GM21423 (cell line): ENCODE measurements around the gene TBCC.

ENCODE experiments used
- ATAC-seq: cut with Tn5 transposase; IDR thresholded peaks from one replicate; pipeline ENCODE4 v1.9.1; 2021; ENCODE audit warnings: mild to moderate bottlenecking, moderate library complexity; ENCODE audit not compliant: unreplicated experiment

Gene TBCC

DNA sequence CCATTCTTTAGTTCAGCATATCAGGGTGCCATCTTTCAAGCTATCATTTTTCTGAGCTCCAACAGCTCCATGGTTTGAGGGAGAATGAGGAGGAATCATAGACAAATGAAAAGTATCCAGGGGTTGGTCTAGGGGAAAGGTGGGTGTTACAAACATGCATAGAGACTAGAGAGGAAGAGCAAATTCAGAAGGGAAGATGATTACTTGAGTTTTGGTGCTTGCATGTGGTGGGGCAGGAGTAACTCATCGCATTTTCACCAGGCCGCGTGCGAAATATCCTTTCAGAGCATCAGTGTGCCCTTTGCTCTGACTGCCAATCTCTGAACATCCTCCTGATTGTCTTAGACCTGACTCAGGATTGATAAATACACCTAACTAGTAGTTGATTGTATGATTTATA lies 28.3 kb upstream of the TBCC start:
- no peak for ATAC-seq

DNA sequence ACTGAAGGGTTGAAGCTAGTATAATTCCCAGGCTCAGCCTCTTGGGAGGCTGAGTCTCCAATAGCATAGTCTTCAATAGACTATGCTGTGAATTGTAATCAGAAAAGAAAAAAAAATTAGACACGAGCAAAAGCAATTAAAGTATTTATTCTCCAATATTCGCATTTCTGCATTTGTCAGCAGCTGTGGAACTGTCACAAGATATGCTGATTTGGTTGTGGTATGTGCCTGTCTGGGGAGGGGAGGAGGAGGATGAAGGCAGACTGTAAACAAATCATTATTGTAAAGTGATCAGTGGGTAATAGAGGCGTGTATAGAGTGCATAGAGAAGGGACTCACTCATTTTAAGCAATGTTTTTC lies 25.8 kb upstream of the TBCC start:
- peak; percentile 22 for ATAC-seq

DNA sequence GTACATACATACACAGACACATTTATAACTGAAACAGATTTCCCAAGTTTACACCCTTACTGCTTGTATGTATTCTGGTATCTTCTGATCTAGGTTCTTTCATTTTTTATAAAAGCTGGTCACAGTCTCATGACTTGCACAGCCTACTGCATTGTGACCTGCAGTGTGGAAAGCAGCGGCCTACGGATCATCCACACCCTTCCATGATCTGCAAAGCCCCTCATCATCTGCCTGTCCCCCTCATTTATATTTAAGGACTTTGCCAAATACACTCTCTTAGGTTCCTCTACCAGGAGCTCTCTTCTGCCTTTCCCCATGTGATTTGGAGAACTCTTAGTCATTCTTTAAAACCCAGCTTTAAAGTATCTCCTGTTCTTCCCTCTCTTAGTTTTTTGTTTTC lies 23.9 kb upstream of the TBCC start:
- ATAC-seq, result no peak

DNA sequence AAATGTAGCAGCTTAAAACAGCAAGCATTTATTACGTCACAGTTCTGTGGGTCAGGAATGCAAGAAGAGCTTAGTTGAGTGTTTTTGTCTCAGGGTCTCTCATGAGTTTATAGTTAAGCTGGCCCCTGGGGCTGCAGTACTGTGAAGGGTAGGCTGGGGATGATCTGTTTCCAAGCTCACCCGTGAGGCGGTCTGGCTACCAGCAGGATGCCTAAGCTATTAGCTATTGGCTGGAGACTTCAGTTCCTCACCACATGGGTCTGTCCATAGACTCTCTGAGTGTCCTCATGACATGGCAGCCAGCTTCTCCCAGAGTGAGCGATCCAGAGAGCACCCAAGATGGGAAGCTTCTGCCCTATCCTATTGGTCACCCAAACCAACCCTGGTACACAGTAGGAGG lies 23.1 kb upstream of the TBCC start:
- no peak for ATAC-seq

DNA sequence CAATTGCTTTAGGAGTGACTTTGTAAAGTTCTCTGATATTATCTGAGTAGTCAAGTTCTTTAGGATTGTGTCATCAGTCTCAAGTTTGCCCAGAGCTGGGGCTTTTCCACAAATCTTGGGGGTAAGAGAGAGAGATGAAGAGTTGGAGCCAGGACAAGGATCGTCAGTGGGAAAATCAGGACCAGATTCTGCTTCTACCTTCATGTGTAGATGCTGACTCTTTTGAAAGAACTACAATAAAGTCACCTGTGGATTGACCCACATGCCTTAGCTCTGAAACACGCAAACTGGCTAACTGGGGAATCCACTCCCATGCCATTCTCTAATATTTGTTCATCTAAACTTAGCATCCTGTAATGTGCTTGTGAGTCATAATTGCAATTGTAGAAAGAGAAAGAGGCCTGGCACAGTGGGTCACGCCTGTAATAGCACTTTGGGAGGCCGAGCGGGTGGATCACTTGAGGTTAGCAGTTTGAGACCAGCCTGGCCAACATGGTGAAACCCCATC lies 20.3 kb upstream of the TBCC start:
- no peak for ATAC-seq

DNA sequence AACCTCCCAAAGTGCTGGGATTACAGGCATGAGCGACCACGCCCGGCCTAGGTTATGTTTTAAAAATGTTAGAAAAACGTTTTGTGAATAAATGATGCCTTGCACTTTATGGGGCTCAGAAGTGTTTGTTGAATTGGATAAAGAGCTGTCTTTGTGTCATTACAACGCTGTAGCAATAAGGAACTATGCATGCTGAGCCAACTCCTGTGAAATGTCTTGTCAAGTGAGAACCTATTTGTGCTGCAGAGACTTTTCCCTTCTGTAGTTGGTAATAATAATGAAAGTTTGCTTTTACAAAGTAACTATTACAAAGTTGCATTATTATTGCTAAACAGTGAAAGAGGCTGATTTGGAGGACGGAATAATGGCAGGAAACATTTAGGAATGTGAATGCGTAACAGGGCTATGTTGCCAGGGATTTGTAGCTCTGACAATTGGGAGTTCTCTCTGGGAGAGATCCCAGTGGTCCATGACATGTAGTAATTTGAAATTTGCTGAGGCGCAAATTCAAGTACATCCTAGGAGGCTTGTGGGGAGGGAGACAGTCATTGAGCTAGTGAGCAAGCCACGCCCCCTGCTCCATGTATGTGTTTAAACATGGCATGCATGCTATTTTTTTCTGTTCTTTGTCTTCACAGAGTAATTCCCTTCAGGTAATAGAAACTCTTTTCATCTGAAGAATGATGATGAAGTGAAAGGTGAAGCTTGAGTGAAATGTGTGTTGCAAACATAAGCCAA lies 19.2 kb upstream of the TBCC start:
- ATAC-seq, result no peak

DNA sequence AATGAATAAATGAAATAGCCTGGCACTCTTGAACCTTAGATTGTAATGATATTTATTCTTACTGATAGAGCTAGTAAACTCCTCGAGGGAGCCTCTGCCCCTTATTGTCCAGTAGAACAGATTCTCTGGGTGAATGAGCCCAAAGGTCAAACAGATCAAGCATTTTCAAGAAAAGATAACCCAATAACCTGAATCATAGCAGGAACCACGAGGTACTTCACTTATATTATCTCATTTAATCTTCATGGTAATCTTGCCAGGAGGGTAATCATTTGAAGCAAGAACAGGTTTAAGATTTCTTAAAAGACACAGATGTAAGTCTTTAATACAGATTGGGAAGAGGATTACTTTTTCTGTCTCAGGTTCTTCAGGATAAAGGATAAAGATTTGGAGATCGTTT lies 17.0 kb upstream of the TBCC start:
- no peak for ATAC-seq

DNA sequence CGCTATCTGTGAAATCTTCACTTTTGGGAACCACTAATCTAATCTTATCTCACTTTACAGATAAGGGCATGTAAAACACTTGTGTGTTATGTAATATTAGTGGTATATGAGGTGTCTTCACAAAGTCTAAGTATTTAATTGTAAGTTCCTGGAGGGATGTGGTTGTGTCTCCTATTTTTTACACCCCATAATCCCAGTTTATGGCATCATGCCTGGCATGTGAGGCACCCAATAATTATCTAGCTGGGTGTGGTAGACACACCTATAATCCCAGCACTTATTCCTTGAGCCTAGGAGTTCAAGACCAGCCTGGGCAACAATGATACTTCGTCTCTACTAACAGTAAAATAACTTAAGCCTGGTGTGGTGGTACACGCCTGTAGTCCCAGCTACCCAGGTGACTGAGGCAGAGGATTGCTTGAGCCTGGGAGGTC lies 16.5 kb upstream of the TBCC start:
- ATAC-seq, result no peak

DNA sequence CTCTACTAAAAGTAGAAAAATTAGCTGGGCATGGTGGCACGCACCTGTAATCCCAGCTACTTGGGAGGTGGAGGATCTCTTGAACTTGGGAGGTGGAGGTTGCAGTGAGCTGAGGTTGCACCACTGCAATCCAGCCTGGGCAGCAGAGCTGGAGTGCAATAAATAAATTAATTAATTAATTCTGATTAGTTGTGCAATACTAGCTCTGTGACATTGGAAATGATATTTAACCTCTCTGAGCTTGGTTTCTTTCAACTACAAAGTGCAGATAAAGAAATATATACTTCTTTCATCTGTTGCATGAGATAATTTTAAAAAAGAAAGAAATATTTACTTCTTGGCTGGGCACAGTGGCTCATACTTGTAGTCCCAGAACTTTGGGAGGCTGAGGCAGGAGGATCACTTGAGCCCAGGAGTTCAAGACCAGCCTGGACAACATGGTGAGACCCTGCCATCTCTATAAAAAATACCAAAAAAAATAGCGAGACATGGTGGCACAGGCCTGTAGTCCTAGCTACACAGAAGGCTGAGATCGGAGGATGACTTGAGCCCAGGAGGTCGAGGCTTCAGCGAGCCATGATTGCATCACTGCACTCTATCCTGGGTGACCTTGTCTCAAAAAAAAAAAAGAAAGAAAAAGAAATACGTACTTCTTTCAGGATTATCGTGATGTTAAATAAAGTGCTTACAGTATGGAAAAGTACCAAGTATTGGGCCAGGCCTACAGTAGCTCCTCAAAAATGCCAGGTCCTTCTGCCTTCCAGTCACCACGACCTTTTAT lies 15.6 kb upstream of the TBCC start:
- ATAC-seq, result no peak

DNA sequence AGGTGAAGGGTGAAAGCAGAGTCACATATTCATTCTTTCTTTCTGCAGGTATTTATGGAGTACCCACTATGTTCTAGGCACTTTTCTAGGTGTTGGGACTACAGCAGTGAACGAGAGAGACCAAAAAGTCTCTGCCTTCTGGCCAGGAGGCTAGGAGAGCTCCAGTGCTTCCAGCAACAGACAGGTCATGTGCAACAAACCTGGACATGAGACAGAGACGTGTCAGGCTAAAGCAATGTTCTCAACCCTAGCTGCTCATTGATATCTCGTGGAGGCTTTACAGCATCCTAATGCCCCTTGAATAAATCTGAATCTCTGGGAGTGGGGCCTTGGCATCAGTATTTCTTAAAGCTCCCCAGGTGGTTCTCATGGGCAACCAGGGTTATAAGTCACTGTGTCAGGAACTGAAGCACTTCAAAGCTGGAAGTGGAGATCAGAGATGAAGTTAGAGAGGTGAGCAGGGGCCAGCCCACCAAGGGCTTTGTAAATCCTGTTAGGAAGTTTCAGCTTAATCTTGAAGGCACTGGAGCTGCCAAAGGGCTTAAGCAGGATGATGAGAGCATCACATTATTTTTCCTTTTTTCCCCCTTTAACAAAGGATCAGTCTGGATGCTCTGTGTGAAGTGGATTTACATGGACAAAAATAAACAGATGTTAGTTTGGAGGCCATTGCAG lies 13.0 kb upstream of the TBCC start:
- ATAC-seq, result no peak

DNA sequence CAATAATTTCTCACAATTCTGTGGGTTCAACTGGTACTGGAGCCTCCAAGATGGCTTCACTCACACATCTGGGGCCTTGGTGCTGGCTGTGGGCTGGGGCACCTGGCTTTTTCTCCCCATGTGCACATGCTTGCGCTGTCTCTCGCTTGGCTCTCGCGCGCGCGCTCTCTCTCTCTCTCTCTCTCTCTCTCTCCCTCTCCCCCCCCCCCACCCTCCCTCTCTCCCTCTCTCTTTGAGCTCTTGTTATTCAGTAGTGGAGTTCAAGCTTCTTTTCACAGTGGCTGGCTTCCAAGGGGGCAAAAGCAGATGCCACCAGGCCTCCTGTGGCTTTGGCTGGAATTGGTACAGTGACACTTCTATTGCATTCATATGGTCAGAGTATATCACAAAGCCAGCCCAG lies 10.8 kb upstream of the TBCC start:
- ATAC-seq, result no peak

DNA sequence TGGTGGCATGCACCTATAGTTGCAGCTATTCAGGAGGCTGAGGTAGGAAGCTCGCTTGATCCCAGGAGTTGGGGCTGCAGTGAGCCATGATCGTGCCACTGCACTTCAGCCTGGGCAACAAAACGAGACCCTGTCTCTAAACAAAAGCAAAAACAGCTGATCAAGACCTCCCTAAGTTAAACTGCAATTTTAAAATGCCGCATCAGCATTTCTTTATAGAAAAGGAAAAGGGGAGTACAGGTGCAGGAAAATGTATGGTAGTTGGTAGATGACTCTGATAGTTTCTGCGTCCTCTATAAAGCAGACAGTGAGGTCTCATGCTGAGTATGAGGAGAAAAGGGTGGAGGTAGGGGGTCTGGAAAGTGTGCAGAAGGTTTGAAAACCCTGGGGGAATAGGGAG lies 8.9 kb upstream of the TBCC start:
- no peak for ATAC-seq

DNA sequence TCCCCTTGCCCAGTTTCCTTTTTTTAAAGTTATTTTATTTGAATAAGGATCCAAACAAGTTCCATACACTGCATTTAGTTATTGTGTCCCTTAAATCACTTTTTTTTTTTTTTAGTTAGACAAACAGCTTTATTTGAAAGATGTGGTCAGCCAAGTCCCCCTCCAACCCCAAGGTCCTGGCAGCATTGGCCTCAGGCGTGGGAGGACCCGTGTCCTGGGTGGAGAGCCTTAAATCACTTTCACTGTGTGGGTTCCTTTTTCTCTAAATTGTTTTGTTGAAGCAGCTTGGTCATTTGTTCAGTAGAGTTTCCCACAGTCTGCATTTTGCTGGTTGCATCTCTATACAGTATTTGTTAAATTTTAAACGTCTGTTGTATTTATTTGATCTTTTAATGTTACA lies 5.2 kb upstream of the TBCC start:
- ATAC-seq, result no peak

DNA sequence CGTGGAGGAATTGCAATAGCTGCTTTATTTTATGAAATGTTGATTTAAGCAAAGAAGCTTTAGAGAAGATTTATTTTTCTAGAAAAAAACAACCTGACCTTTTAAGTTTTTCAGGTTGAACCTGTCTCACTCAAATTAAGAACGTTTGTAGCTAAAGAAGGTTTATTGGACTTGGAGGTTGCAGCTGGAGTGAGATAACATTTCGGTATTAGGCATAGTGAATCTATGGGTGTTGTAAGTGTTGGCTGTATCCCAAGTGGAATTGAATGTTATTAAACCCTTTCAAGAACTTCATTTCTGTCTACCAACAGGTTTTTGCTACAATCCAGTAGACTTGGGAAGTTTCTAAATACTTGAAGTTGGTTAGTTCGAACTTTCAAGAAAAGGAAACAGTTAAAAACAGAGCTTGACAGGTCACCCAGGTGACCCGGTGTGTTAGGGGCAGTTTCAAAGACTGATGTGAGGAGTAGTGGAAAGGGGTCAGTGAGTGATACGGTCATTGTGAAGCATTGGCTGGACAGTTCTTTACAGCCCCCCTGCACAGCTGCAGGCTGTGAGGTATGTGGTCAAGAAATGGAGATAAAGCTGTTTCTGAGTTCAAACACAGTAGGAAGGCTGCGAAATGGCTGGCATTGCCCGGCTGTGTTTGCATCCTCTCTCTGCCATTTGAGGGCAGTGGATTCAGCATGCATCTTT lies 2.4 kb upstream of the TBCC start:
- ATAC-seq, result no peak

DNA sequence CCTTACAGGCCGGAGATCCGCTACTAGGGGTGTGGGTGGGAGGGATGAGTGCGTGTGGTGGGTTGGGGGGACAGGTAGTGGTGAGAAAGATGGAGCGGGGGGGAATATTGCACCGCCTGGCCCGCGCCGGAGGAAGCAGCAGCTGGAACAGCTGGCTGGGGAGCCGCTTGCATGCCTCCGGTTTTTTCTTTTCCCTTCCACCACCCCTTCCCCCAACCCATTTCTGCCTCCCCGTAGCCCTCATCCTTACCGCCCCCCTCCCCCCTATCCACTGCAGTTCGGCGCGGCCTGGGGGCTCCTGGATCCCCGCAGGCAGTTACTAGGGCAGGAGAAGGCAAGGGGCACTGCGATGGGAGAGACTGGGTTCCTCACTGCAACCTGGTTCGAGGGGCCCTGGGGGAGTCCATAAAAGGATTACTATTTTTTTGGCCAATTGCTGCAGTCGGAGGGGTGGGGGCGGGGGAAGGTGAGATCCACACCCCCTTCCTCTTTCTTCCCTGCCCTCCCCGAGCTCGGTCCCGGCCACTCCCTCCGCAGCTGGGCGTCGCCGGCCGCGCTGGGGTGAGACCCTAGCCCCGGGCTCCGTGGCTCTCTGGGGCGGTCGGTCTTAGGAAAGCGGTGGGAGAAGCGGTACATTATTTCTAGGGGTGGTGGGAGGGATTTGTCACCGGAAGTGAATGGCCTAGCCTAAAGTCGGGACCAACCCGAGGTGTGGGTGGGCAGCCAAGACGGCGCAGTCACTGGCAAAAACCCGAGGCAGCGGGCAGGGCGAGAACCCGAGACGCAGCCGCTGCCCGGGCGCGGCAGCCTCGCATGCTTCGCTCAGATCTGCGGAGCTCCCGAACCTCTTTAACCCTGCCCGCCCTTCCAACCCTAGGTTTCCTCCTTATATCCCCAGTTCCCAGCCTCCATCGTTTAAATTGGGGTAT lies 824 bp upstream of the TBCC start:
- peak; percentile 54 for ATAC-seq

DNA sequence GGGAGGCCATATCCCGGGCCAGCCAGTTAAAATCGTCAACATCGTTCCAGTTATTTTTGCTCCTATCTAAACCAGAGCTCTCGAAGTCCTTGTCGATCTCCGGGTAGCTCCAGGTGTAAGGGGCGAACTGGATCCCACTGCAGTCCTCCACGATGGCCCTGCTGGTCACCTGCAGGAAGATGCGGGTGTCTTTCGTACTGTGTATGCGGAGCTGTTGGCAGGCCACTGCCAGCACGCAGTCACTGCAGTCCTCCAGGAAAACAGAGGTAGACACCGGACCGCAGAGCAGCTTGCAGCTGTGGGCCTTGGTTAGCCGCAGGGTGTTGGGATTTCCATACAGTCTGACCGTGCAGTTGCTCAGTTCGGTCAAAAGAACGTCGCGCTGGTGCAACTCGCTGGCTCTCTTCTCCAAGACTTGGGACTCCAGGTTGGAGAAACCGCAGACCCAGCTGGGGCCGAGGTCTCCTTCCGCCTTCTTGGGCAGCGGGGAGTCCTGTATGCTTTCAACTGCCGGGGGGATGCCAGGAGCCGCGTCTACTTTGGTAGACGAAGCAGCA lies 742 bp downstream of the TBCC start:
- no peak for ATAC-seq

DNA sequence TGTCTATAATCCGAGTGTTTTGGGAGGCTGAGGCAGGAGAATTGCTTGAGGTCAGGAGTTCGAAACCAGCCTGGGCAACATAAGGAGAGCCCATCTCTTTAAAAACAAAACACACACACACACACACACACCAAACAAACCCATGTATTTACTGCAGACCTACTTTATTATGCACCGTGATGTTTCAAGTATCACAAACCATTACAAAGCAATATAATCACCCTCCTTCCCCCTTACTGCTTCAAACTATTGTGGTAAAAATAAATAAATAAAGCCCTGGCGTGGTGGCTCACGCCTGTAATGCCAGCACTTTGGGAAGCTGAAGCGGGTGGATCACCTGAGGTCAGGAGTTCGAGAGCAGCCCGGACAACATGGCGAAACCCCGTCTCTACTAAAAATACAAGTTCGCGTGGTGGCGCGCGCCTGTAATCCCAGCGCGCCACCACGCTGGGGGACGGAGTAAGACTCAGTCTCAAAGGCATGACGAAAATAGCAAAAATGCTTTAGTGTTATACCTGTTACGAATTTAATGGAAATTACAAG lies 1.5 kb downstream of the TBCC start:
- ATAC-seq, result no peak

DNA sequence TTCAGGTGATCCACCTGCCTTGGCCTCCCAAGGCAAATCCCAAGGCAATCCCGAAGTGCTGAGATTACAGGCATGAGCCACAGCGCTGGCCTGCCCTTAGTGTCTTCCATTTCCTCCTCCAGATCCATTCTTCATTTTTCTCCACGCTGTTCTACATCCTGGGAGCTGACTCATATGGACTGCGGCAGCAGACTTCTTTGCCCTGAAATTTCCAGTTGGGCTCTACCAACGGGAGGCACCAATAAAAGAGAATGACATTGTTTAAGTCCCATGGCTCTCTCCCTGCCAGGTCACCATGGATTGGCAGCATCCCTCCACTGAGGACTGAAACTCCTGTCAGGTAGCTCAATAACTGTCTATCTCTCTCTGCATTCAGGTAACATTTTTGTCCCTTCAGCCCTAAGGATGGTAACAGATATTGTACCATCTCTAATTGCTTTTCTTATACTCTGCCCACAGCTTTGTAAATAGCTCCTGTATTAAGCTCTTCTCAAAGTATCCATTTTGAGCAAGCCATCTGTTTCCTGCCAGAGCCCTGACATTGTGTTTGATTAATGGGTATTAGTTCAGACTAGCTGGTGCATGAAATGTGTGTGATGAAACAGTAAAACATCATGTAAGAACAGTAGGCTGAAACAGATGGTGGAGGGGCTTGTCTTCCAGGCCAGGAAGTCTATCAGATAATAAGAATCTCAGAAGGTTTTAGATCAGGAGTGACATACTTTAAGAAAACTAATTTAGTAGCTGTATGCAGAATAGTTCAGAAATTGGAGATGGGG lies 3.6 kb downstream of the TBCC start:
- no peak for ATAC-seq

DNA sequence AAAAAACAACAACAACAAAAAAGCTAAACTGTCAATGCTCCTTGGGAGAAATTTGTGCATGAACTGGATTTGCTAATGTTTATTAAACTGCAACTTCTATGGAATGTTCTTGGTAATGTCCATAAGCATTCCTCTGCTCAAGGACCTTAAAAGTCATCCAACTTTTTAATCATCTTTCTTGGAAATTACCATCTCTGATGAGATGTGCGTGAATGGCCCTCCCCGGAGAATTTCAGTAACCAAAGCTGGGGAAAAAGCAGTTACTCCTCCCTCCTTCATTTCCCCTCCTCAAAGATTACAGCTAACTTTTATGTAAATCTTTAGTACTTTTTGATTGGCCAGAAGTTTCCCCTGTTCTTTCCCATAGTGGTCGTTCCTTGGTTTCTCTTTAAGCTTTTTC lies 5.2 kb downstream of the TBCC start:
- no peak for ATAC-seq
